HG03460 (cell line): ENCODE results near the gene KRTAP10-1.
"Not testable (repeated sequence)": the region's sequence is repeated elsewhere in the genome, so short reads cannot be mapped to it uniquely, and the experiment has no call there.

ENCODE experiments used
- ATAC-seq: cut with Tn5 transposase; IDR thresholded peaks from one replicate; pipeline ENCODE4 v1.9.1; 2021; ENCODE audit not compliant: unreplicated experiment

Gene KRTAP10-1

DNA sequence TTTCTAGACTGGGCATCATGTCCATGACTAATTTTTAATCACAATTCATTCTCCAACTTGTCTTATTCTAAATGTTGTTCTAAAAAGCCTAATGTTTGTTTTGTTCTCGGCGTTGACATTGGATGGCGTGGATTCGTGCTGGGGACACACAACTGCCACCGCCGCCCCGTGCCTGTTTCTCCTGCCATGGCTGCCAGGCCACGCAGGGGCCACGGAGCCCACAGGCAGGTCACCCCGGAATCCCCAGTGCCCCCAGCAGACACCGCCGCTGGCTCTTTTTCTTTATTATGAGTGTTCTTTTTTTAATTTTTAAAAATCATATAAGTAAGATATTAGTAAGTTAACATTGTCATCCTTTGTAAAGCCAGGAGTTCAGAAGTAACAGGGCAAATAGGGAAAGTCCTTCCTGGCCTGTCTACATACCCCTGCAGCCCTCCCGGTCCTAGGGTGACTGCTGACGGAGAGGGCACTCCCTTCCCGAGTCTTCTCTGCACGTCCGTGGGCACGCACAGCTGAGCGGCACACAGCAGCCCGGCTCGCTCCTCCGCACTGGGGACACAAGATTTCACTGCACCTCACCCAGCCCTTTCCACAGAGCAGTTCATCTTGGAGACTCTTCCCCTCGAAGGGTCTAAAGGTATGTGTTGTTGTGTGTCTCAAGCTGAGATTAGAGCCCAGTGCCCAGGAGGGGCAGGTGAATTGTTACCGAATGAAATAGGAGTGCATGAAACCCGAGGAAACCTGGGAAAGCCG lies 32.1 kb downstream of the KRTAP10-1 start:
- ATAC-seq: no peak

DNA sequence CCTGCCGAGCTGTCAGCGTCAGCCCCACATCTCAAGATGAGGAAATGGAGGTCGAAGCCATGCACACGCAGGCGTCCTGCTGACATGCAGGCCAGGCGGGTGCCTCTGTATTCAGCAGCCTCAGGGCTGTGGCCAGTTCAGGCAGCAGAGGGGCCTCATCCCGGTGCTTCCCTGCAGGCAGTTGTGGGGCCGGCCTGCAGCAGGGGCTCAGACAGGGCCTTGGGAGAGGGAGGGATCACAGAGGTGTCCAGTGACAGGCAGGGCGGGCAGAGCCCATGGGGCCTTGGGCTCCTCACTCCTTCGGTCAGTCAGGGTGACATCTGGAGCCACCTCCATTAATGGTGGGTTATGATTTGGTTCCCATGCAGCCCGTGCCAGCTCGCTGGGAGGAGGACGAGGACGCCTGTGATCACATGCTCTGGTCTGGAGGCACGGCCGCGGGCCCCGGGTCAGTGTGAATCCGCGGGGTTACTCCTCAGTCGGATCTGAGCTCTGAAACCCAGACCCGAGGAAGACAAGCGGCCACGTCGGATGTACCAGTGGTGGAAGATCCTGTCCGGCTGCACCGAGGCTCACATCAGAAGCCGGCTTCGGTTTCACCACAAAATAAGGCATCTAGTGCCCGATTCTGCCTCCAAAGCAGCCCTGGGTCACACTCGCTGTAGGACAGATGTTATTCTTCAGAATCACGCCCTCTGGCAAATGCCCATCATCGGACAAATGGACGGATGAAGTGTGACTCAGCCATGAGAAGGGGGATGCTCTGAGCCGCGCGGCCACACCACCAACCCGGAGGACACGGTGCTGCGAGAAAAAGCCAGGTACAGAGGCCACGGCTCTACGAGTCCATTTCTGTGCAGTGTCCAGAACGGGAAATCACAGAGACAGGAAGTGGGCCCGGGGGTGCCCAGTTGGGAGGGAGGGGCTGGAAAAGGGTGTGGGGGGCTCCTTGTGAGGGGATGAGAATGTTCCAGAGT lies 33.4 kb downstream of the KRTAP10-1 start:
- no peak for ATAC-seq

DNA sequence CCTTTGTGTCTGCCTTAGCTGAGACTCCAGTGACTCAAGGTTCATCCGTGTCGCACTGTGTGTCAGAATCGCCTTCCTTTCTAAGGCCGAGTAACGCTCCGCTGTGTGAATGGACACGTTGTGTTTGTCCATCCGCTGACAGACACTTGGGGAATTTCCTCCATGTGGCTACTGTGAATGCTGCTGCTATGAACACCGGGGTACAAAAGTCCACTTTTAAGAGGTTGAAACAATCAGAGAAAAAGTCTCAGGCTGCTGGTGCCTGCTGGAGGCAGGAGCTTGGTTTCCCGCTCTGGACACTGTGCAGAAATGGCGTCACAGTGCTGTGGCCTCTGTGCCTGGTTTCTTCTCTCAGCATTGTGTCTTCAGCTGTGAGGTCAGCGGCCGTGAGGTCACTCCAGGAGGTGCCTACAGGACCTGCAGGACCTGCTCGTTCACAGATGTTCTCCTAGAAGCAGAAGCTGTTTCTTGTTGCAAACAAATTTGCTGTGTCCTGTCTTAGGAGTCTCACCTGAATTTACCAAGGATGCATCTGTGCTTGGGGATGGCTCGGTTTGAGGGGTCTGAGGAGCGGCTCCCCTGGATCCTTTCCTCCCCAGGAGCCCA lies 34.2 kb downstream of the KRTAP10-1 start:
- ATAC-seq: no peak

DNA sequence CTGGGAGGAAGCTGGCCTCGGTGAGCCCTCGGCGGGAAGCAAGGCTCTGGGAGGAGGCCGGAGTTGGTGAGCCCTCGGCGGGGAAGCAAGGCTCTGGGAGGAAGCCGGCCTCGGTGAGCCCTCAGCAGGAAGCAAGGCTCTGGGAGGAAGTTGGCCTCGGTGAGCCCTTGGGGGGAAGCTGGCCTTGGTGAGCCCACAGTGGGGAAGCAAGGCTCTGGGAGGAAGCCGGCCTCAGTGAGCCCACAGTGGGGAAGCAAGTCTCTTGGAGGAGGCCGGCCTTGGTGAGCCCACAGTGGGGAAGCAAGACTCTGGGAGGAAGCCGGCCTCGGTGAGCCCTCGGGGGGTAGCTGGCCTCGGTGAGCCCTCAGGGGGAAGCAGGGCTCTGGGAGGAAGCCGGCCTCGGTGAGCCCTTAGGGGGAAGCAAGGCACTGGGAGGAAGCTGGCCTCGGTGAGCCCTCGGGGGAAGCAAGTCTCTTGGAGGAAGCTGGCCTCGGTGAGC lies 36.0 kb downstream of the KRTAP10-1 start:
- no peak for ATAC-seq

DNA sequence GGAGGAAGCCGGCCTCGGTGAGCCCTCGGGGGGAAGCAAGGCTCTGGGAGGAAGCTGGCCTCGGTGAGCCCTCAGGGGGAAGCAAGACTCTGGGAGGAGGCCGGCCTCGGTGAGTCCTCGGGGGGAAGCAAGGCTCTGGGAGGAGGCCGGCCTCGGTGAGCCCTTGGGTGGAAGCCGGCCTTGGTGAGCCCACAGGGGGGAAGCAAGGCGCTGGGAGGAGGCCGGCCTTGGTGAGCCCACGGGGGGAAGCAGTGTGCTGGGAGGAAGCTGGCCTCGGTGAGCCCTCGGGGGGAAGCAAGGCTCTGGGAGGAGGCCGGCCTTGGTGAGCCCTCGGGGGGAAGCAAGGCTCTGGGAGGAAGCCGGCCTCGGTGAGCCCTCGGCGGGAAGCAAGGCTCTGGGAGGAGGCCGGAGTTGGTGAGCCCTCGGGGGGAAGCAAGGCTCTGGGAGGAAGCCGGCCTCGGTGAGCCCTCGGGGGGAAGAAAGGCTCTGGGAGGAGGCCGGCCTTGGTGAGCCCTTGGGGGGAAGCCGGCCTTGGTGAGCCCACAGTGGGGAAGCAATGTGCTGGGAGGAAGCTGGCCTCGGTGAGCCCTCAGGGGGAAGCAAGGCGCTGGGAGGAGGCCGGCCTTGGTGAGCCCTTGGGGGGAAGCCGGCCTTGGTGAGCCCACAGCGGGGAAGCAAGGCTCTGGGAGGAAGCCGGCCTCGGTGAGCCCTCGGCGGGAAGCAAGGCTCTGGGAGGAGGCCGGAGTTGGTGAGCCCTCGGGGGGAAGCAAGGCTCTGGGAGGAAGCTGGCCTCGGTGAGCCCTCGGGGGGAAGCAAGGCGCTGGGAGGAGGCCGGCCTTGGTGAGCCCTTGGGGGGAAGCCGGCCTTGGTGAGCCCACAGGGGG lies 36.7 kb downstream of the KRTAP10-1 start:
- not testable (repeated sequence) for ATAC-seq

DNA sequence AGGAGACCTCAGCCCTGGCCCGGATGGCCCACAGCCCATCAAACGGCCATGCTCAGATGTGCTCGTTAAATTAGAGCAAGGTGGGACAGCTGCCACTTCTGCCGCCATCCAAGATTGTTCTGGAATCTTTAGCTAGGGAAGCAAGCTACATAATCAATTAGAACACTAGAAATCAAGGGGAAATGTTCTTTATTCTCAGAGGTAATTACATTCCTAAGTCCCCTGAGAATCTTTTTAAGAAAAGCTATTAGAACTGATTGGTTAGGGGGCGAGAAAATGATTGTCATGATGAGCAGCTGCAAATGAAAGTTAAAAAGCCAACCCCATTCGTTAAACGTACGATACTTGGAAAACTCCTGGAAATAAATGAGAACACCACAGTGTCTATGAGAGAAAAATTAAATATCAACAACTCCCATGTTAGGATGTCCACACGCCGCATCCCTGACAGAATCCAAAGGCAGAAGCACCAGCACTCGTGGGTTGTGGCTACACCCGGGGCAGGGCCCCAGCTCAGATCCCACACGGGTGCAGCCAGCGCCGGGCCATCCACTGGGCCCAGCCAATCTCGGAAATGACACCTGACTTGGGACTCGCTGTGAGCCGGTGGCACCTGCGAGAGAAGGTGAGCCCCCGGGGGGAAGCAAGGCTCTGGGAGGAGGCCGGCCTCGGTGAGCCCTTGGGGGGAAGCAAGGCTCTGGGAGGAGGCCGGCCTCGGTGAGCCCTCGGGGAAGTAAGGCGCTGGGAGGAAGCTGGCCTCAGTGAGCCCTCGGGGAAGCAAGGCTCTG lies 37.6 kb downstream of the KRTAP10-1 start:
- no peak for ATAC-seq

DNA sequence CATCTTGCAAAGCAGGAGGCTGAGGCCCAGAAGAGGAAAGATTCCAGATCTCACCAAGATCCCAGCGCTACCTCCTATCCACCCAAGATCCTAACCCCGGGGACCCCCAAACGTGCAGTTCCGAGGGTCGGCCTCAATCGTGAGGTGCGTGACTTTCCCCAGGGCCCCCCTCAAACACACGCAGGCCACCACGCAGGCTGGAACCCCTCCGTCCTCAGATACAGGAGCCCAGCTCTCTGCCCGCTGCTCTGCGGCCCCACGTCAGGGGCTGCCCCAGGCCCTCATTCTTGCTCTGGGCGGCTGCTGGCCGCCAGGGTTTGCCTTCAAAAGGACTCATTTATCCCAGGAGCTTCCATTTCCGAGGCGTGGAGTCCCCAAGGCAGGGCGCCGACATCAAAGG lies 39.9 kb downstream of the KRTAP10-1 start:
- ATAC-seq: no peak

DNA sequence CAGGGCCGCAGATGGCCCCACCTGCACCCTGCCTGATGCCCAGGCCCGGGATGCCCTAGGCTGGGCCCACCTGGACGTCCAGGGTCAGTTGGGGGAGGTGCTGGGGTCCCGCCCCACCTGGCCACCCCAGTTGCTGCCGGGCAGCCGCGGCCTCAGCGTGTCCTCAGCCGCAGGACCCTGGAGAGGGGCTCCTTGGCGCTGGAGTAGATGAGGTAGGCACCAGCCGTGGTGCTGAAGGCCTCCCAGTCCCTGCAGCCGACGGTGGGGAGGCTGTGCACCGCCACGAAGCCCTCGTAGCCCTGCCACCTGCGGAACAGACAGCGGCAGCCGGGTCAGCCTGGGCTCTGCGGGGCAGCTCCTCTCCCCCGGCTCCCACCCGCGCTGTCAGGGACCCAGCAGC lies 40.4 kb downstream of the KRTAP10-1 start:
- ATAC-seq: no peak

DNA sequence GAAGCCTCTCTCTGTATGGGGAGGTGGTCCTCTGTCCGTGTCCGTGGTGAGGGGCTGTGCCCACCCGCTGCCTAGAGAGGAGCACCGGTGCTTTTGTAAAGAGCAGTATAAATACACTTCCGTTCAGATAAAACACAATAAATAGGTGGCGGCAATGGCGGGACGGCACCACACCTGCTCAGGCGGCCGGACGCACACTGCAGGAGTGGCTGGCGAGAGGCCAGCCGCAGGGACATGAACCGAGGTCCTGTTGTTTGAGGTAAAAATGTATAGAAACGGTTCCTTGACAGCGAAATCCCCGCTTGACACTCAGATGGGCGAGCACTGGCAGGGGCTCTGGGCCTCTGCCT lies 40.8 kb downstream of the KRTAP10-1 start:
- ATAC-seq: no peak

DNA sequence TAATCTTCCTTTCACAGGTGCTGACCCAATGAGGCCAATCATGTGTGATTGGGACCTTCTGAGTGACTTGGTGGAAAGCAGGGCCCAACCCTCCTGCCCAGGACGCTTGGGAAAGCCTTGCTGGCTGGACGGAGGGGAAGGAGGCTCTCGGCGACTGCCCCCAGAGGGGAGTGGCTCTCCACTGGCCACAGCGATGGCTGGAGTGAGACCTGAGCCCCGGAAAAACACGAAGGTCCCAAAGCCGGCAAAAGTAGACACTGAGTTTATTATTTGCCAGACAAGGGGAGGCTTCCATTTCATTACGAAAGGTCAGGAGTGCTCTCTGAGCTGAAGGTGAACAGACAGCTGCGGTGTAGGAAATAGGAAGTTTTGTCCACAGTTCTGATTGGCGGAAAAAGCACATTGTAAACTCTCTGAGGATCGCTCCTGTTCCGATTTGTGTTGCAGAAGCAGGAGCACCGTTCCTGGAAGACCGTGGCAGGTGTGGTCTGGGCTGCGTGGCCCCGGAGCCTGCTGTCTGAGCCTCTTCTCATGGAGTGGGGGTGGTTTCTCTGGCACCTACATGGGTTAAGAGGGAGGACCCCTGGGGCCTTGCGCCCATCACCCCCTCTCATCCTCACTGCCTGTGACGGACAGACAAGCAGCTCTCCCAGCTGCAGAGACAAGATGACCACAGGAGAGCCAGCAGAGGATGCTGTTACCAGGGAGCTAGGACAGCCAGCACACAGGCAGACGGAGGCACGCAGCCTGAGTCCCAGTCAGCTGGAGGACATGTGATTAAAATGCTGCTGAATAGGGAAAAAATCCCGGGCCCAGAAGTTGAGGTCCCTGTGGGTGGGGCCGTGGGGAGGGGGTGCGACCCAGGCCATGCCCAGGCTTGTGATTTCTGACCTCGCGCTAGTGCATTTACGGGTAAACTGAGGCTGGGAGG lies 41.5 kb downstream of the KRTAP10-1 start:
- no peak for ATAC-seq

DNA sequence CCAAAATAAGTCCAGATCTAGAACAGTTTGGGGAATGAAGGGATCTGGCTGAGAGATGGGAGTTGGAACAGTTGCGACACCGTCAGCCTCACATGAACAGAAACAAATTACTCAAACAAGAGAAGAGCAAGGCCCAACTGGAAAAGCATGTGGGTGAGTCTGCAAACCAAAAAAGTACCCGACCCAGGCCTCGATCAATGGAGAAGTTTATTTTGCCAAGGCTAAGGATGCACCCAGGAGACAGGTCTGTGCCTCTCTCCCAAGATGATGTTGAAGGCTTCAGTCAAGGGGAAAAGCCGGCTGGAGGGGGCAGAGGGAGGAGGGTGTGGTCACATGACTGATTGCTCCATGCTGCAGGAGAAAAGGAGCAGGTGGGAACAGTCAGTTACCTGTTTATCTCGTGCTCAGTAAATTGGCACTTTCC lies 42.3 kb downstream of the KRTAP10-1 start:
- ATAC-seq: no peak

DNA sequence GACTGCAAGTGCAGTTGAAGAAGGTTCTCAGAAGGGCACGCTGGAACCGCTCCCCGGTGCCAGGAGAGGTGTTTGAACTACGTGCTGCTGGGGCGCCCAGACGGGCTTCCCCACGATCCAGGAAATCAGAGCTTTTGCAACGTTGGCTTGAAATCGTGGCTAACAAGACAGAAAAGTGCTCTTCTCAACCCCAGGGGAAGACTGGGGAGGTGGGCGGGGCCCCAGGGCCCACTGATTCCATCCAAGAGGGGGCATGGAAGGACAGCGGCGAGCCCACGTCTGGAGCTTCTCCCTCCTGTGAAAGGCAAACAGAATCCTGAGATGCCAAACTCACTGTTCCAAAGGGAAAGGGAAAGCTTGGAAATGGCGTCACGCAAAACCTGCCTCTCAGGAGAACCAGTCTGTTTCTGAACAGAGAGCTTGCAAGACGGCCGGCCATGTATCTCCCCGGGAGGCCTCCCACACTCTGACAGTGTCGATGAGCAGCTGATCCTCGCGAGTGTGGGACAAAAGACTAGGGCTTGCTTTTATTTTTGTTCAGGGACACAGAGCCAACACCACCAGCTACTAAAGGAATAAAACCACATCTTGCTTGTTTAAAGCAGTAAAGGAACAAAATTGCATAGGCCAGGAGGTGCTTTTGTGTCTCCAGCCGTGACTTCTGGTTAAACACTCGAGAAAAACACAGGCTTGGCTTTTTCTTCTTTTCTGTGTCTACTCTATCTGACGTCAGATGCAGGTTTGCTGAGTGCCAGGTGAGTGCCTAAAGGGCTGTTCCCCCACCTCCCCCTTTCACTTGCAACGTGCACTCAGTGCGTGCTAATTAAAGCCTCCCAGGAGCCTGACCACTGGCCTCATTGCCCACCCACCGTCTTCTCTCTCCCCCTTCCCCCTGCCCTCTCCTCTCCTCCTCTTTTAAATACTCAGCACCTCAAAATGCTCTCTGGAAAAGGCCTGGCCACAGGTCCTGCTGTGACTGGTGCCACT lies 43.1 kb downstream of the KRTAP10-1 start:
- ATAC-seq: no peak

DNA sequence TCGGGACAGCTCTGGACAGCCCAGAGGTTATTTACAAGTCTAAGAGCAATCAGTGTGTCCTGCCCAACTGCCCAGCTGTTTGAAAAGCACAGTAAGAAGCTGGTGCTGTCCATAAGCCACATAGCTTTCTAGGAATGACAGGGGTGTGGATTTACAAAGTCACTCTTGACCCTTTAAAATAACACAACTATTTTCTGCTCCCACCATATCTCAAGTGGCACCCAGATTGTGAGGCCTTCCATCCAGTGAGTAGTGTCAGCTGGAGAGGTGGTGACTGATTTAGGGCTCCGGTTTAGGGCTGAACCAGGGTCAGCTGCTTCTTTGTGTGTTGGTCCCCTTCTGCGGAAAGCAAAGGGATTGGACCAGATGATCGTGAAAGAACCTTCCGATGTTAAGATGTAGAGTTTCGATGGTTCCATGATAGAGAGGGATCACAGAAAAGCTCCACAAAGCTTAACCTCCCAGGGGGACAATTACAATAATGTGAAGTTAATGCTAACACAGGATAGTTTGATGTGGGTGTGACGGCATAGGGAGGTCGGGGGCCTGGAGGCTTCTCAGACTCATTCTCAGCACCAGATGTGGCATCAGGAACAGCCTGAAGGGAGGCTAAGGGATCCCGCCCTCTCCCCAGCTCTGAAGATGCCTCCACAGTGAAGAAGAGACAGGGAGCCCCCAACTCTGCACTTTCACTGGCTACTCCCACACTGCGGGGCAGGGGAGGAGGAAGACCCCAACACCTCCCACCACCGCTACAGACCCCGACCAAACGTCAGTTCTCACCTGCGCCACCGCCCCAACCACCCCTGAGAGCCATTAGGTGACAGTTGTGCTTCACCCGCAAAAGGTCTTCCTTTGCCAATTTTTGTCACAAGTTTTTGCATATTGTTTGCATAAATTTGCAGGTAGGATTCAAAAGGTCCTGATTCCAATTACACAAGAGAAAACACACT lies 44.1 kb downstream of the KRTAP10-1 start:
- no peak for ATAC-seq

DNA sequence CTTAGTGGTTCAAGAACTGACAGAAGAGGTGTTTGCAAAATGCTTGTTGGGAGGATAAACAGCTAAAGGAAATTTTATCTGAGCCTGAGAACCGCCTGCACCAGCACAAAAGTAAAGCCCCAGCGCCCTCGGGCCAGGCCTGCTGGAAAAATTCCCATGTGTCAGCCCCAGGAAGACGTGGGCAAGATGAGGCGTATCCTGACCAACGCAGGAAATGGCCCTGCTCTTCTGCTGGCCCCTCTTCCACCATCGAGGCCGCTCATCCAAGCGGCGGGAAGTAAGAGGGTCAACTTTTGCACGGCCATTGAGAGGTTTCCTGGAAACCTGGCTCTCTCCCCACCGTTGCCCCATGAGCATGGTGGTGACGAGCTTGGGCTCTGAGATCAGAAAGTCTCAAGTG lies 45.0 kb downstream of the KRTAP10-1 start:
- ATAC-seq: no peak

DNA sequence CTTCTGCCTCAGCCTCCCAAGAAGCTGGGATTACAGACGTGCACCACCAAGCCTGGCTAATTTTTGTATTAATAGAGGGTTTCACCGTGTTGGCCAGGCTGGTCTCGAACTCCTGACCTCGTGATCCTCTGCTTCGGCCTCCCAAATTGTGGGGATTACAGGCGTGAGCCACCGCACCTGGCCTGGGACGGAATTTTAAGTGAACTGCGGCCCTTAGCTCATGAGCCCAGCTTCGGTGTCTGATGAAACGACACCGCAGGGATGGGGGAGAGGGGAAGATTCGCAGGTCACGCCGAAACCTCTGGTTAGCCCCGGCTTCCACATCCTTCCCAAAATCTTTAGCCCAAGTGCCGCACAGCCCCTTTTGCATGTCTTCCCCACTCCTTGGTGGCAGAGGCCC lies 45.6 kb downstream of the KRTAP10-1 start:
- ATAC-seq: no peak
